HEK293T (cell line): Measurements from ENCODE around the gene CDC45.

Experiments
- HDGF ChIP-seq: fragments of 450-650 bp; IDR thresholded peaks from 2 replicates; pipeline ENCODE4 v1.6.1; 2017; ENCODE audit warnings: antibody characterized with exemption, borderline replicate concordance
- SP1 ChIP-seq: fragments of 450-650 bp; IDR thresholded peaks from 2 replicates; pipeline ENCODE4 v1.6.1; 2017

DNA sequence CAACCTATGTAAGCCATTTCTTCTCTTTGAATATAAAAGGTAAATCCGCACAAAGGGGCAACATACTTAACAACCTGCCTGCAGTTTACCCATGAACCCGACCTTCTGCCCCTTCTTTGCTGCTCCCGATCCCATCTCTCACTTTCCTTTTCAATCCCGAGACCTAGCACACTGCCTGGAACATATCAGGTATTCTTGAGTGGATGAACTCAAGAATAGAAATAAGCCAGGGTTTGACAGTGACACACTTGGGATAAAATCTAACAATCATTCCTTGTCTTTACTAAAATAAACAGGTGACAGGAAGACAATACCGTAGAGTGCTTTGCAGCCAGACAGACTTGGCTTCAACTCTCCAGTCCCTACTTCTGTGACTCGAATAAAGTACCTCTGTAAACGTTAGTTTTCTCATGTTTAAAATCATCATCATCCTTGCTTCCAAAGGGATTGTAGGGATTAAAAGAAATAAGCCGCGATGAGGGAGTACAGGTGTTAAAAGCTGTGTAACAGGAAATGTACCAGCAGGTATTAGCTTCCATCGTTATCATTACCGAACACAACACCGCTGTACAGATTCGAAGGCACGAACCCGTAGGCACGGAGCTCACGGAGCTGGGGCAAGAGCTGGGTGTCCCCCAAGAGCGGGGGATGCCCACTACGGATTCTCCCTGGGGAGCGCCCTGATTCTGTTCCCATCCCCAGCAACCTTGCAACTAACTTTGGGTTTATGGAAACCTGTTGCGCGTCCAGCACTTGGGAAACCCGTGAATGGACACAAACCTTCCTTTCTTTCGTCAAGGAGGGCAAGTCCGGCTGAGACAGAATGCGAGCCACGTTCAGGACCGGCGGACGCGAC lies 1.4 kb upstream of the CDC45 start:
- no peak for TF ChIP-seq SP1
- no peak for TF ChIP-seq HDGF
